ENCODE data around the gene ECEL1. TPM values are rescaled to one million over a fixed set of nuclear protein-coding genes. Genes with fewer than 3 reads are reported as not detected.

The ECEL1 gene
- total RNA-seq, 2 experiments from 2014 or later = 0.56 to 0.72 TPM

GRCh38 chr2:232522623-232523401, 35.2 kb upstream of the ECEL1 start:
- H3K36me3 Mint-ChIP-seq (ENCODE audit: low read depth) = no peaks in the 10 kb centered on the region
- no peak for DNase-seq
- CTCF ChIA-PET = interaction anchor here (0.6 to 2.2 kb wide), 21 partner anchors 9 to 623 kb away, joined by 3 to 18 read pairs (median 5); partner anchors contain the start of gene ALPI
- no peak overlapping the region for H3K27ac Mint-ChIP-seq
- peaks cover 6% of the 10 kb centered on the region for H3K4me1 Mint-ChIP-seq (ENCODE audit: low read depth)
- POLR2A ChIA-PET = interaction anchor here (1.0 kb wide), 1 partner anchor 11 kb away, joined by 3 read pairs; no protein-coding TSS in a partner anchor
- no peaks in the 10 kb centered on the region for H3K9me3 Mint-ChIP-seq
- TF ChIP-seq, protein P1, sequence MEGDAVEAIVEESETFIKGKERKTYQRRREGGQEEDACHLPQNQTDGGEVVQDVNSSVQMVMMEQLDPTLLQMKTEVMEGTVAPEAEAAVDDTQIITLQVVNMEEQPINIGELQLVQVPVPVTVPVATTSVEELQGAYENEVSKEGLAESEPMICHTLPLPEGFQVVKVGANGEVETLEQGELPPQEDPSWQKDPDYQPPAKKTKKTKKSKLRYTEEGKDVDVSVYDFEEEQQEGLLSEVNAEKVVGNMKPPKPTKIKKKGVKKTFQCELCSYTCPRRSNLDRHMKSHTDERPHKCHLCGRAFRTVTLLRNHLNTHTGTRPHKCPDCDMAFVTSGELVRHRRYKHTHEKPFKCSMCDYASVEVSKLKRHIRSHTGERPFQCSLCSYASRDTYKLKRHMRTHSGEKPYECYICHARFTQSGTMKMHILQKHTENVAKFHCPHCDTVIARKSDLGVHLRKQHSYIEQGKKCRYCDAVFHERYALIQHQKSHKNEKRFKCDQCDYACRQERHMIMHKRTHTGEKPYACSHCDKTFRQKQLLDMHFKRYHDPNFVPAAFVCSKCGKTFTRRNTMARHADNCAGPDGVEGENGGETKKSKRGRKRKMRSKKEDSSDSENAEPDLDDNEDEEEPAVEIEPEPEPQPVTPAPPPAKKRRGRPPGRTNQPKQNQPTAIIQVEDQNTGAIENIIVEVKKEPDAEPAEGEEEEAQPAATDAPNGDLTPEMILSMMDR (IDR thresholded peaks at IDR 0.05) = no peak
- intact Hi-C loops (cut with micrococcal nuclease) = loop anchor here (5.0 kb wide), 1 partner anchor 76 kb away; no protein-coding TSS in a partner anchor
- H3K4me3 Mint-ChIP-seq = no peak overlapping the region
- no peak for ATAC-seq
- peaks cover 39% of the 10 kb centered on the region for H3K27me3 Mint-ChIP-seq

DNA sequence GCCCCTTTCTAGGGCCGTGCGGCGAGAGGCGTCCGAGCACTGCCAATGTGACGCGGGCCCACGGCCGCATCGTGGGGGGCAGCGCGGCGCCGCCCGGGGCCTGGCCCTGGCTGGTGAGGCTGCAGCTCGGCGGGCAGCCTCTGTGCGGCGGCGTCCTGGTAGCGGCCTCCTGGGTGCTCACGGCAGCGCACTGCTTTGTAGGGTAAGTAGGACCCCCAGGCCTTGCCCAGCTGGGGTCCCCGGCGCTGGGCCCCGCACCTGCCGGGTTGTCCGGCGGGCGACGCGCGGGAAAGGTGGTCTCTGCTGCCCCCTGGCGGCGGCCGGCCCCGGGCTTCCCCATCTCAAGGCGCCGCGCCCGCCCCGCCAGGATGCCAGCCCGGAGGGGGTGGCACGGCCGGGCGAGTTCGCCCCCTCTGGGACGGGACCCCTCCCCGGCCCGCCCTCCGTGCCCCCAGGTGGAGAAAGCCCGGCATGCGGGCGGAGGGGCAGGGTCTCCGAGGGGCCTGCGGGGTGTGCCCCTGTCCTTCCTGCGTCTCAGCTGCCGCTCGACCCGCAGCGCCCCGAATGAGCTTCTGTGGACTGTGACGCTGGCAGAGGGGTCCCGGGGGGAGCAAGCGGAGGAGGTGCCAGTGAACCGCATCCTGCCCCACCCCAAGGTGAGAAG, 34.5 kb upstream of the ECEL1 start:
- no peak overlapping the region for H3K4me3 Mint-ChIP-seq
- ATAC-seq = peak; percentile 58
- H3K9me3 Mint-ChIP-seq = no peaks in the 10 kb centered on the region
- POLR2A ChIA-PET = no interaction called here
- H3K4me1 Mint-ChIP-seq (ENCODE audit: low read depth) = peaks cover 6% of the 10 kb centered on the region
- CTCF ChIA-PET = interaction anchor here (0.6 to 2.2 kb wide), 24 partner anchors 9 to 622 kb away, joined by 3 to 18 read pairs (median 4); partner anchors contain the start of gene ALPI
- intact Hi-C loops (cut with micrococcal nuclease) = loop anchor here (5.0 kb wide), 1 partner anchor 75 kb away; no protein-coding TSS in a partner anchor
- peak; percentile 74 for DNase-seq
- peaks cover 37% of the 10 kb centered on the region for H3K27me3 Mint-ChIP-seq
- TF ChIP-seq, protein P1 (IDR thresholded peaks at IDR 0.05) = peak; percentile 94
- no peaks in the 10 kb centered on the region for H3K36me3 Mint-ChIP-seq (ENCODE audit: low read depth)
- H3K27ac Mint-ChIP-seq = no peak overlapping the region

- ATAC-seq (no peak), DNase-seq (no peak)
- H3K9me3 Mint-ChIP-seq = no peaks in the 10 kb centered on the region
- peaks cover 36% of the 10 kb centered on the region for H3K27me3 Mint-ChIP-seq
- H3K4me3 Mint-ChIP-seq = no peak overlapping the region
- POLR2A ChIA-PET = no interaction called here
- CTCF ChIA-PET = interaction anchor here (0.7 to 2.2 kb wide), 15 partner anchors 8 to 421 kb away, joined by 3 to 18 read pairs (median 5); no protein-coding TSS in a partner anchor
- intact Hi-C loops (cut with micrococcal nuclease) = loop anchor here (5.0 kb wide), 1 partner anchor 74 kb away; no protein-coding TSS in a partner anchor
- H3K36me3 Mint-ChIP-seq (ENCODE audit: low read depth) = no peaks in the 10 kb centered on the region
- H3K27ac Mint-ChIP-seq = no peak overlapping the region
- peaks cover 6% of the 10 kb centered on the region for H3K4me1 Mint-ChIP-seq (ENCODE audit: low read depth)
- TF ChIP-seq, protein P1 (IDR thresholded peaks at IDR 0.05) = no peak
Measured at GRCh38 chr2:232521098-232521497, 33.5 kb upstream of the ECEL1 start.

DNA sequence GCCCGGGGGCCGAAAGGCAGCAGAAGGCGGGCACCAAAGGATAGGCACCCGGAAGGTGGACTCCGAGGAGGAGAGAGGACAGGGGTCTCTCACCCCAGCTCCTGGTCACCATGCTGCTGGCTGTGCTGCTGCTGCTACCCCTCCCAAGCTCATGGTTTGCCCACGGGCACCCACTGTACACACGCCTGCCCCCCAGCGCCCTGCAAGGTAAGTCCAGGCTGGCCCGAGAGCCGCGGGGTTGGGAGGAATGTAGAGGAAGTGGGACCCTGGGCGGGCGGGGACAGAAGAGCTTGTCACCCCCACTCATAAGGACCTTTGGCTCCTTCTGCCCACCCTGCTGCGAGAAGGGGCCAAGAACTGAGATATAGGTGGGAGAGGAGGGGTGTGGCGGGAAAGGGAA, 32.9 kb upstream of the ECEL1 start:
- Mint-ChIP-seq H3K27ac (no peak overlapping the region), H3K27me3 (peaks cover 36% of the 10 kb centered on the region), H3K4me3 (no peak overlapping the region), H3K9me3 (no peaks in the 10 kb centered on the region), H3K36me3 (ENCODE audit: low read depth) (no peaks in the 10 kb centered on the region), H3K4me1 (ENCODE audit: low read depth) (peaks cover 6% of the 10 kb centered on the region)
- ATAC-seq = no peak
- CTCF ChIA-PET = interaction anchor here (0.7 to 2.2 kb wide), 7 partner anchors 11 to 240 kb away, joined by 3 to 12 read pairs (median 7); no protein-coding TSS in a partner anchor
- TF ChIP-seq, protein P1 (IDR thresholded peaks at IDR 0.05) = no peak
- DNase-seq = no peak
- intact Hi-C loops (cut with micrococcal nuclease) = loop anchor here (5.0 kb wide), 1 partner anchor 73 kb away; no protein-coding TSS in a partner anchor
- POLR2A ChIA-PET = no interaction called here
